SH-SY5Y (cell line): ENCODE measurements around the gene SORBS2.

Experiments used
- GATA2 ChIP-seq: IDR thresholded peaks from 2 replicates; pipeline ENCODE4 v1.6.1; 2011; ENCODE audit warnings: mild to moderate bottlenecking, low read depth, low read length
- GATA3 ChIP-seq: IDR thresholded peaks from 2 replicates; pipeline ENCODE4 v1.6.1; 2011; ENCODE audit warnings: low read depth, mild to moderate bottlenecking, low read length, moderate library complexity

GRCh38 chr4:185598846-185599552 lies 213.0 kb downstream of the SORBS2 start:
- no peak for TF ChIP-seq GATA2
- TF ChIP-seq GATA3, result no peak
